GM21367 (cell line): ENCODE data around the gene C3orf62.
"Not testable (repeated sequence)": the region's sequence is repeated elsewhere in the genome, so short reads cannot be mapped to it uniquely, and the experiment has no call there.

Experiments used
- ATAC-seq: cut with Tn5 transposase; IDR thresholded peaks from one replicate; pipeline ENCODE4 v1.9.1; 2021; ENCODE audit not compliant: unreplicated experiment

C3orf62 gene

DNA sequence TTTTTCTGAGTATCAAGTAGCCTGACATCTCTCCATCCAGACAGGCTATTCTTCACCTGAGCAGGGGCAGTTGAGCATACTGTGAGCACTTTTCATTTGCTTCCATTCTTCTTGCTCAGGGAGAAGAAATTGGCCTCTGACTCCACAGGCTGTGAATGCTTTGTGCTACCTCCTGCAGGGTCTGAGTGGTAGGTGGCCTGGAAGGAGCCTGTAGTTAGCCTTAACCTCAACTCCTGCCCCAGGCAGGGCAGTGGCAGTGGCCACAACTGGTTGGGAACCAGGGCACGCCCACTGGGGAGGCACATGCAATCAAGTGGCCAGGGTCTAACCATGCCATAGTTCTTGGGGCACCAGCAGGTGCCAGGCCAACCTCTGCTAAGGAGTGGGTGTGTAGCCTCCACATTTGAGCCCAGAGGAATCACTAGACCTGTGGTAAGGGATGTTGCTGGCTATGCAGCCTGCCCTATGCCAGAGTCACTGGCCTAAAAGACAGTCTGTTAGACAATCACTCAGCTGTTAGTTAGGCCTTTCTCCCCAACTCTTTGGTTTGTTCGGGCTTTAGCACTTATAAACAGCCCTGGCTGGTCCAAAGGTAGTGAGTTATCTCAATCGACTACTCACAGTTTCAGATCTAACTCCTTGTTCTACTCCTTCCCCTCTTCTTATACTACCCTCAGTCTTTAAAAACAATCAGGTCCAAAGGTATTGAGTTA is 7.4 kb downstream of the C3orf62 start:
- no peak for ATAC-seq

DNA sequence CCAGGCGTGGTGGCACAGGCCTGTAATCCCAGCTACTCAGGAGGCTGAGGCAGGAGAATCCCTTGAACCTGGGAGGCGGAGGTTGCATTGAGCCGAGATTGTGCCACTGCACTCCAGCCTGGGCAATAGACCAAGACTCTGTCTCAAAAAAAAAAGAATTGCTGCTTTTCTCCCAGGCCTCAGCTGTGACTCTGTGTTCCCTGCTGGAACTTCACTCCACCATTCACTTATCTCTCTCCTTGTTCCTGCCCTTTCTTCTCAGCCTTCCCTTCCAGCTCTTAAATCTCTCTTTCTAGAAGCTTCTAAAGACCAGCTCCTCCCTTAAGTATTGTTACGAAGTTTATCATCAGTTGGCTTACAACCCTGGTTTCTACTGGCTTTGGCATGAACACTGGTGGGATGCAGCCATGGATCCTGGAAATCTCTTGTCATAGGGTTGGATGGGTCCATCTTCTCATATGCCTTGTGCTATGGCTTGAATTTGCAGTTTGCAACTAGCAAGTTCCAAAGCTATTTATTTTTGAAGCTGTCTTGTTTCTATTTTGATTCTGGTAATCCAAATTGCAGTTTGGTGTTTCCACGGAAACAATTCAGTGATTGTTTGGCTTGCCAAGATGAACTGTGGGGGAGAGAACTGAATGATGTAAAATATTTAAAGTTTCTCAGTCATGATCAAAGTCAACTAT is 10.5 kb downstream of the C3orf62 start:
- ATAC-seq, result no peak

DNA sequence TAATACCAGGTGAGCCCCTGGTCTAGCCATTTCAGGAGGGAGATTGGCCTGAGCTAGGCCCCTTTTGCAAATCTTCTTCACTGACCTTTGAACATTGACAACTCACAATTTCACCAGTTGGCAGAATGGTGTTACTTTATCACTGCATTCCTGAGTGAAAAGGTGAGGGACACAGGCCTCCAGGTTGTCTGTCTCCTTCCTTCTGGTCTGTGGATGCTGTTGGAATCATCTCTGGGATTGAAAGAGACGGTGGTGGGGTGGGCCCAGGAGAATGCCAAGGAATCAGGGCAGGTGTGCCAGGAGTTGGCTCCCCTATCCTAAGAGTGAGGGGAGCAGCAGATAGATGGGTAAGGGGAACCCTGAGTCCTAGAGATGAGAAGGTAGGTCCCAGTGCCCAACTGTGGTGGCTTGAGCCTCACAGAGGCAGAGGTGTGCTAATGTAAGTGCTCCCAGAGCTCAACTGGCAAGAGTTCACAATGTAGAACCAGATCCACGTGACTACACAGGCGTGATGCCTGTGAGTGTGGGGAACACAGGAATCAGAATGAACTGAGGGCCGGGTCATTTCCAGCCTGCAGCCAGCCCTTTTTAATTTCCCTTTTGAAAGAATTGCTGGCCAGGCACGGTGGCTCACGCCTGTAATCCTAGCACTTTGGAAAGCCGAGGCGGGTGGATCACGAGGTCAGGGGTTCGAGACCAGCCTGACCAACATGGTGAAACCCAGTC is 11.2 kb downstream of the C3orf62 start:
- no peak for ATAC-seq

DNA sequence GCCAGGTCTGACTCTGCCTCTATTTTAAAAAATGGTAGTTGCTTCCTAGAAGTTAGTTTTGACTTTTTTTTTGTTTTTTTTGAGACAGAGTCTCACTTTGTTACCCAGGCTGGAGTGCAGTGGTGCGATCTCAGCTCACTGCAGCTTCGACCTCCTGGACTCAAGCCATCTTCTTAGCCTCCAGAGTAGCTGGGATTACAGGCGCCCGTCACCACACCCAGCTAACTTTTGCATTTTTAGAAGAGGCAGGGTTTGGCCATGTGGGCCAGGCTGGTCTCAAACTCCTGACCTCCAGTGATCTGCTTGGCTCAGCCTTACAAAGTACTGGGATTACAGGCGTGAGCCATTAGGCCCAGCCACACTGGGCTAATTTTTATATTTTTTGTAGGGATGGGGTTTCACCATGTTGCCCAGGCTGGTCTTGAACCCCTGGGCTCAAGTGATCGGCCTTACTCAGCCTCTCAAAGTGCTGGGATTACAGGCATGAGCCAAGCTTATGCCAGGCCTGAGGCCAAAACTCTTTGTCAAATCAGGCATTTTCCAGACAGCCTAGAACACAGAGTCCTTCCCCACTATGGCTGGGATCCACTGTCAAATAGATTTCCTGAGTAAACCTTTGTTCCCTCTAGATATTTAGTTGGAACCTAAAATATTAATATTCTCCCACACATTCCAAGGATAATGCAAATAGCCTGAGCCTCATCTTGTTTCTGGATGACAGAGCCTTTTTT is 13.7 kb downstream of the C3orf62 start:
- no peak for ATAC-seq

DNA sequence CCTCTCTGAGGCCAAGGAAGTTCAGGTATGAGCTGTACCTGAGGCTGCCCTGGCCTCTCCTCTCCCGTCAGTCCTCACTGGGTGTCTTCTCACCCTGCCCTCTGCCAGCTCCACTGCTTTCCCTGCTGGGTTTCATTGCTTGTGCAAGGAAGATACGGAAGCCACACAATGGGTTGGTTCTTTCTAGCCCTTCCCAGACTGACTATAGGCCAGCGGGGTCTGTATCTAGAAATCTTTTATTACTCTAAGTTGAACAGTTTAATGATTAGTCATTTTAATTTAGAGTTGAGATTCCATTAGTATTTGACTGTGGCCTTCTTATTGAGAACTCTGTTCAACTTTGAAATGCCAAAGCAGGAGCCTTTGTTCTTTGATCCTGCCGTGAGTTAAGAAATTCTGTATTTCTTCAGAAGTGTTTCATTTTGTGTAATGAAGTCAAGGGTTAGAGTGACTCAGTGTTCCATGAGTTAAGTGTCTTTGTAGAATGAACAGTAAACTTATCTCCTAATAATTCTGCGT is 16.2 kb downstream of the C3orf62 start:
- no peak for ATAC-seq

DNA sequence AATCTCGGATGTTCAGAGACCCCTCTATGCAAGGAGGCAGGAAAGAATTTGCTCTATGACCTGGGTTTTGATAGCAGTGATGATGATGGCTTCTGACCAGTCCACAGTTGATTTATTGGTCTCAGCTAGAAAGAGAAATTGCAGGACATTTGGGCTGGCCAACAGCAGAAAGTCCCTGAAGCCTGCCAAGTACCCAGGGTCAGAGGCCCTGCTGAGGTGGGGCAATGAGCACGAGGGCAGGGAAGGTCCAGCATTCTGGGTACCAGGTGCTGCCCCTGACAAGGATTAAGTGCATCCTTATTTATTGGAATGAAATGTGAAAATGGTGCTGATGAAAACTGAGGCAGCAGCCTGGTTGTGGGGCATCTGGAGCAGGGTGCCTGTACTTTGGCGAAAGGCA is 19.8 kb downstream of the C3orf62 start:
- no peak for ATAC-seq

DNA sequence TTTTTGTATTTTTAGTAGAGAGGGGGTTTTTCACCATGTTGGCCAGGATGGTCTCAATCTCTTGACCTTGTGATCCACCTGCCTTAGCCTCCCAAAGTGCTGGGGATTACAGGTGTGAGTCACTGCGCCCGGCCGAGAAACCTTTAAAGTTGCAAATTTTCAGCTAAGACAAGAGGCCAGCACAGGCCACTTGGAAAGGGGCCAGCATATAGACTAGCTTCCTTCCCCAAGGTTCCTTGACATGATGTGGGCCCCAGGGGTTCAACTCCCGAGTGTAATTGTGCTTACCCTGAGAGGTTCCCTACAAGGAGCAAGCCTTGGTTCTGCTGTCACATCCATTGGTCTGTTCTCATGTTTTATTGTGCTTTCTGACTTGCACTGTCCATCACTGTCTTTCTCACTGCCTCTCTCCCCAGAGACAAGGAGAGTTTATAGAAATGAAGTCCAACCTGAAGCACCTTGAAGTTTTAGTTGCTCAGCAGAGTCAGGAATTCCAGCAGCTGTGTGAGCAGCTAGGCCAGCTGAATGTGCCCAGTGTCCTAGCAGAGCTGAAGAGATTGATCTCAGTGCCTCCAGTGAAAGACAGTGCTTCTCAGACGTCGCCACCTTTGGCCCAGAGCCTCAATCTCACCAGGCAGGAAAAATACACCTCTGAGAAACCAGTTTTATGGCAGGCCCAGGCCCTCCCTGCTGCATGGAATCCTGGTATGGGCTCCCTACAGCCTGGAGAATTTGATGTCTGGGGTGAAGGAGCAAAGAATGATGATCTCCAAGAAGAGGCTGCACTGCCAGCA is 21.1 kb downstream of the C3orf62 start:
- ATAC-seq, result no peak

DNA sequence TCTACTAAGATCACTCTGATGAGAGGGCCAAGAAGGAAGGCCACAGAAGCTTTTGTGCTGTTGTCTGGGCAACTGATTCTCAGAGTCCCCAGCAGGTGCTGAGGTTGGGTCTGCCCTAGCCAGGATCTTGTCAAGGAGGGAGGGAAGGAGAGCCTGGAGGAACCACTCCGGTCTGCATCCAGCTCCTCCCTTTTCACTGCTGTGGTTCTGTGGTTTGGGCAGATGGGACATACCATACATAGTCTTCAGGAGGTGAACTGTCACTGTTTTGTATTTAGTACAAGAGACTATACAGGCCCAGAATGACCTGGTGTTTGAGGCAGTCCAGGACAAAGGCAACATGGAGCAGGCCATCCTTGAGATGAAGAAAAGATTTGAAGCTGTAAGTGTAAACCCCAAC is 21.9 kb downstream of the C3orf62 start:
- ATAC-seq, result no peak

DNA sequence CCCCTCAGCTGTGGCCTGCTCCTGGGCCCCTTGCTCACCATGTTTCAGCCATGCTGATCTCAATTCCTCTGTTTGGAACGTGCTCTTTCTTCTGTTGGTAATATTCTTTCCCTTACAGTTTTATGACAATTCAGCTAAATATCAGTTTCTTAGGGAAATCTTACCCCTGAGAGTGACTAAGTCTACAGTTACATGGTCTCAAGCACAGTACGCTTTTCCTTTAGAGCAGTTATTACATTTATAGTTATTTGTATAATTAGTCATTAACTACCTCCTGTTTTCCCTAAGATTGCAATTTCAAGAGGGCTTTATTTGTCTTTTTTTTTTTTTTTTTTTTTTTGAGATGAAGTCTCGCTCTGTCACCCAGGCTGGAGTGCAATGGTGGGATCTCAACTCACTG is 23.5 kb downstream of the C3orf62 start:
- ATAC-seq, result no peak

DNA sequence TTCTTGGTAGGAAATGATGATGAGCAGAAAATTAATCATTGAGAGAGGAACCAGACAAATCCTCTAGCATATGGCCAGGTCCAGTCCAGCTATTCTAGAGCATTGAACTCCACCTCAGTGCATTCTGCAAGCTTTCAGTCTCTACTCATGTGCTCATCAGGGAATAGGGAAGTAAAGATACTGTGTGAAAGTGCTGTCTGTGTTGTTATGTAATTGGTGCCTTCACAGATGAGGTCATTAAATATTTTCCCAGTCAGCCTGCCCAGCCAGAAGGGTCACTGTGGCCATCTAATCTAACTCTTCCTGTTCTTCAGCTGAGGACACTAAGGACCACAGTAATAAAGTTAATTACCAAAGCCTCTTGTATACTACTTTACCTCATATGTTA is 28.2 kb downstream of the C3orf62 start:
- no peak for ATAC-seq

DNA sequence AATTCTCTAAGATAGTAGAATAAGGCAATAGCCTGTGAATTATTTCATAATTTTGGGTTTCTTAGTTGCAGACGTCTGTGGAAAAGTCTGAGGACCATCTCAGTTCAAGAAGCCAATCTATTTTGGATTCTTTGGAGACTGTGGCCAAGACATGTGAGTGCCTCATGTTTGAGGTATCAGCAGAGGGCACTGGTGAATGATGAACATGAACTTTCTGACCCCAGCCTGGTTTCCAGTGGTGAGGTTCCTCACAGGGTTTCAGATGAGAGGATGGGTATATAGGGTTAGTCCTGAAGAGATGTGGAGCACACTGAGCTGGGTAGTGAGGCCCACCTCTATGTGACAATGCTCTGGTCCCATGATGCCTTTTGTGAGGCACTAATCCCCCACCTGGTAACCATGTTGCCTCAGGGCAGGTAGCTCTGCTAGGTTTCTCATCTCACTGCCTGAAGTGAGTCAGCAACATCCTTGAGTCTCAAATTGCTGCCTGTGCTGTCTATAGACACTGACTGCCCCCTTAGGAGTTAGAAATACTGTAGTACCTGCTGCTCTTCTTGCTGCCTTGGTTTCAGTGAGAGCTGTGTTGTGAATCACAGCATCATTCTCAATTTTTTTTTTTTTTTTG is 32.3 kb downstream of the C3orf62 start:
- no peak for ATAC-seq

DNA sequence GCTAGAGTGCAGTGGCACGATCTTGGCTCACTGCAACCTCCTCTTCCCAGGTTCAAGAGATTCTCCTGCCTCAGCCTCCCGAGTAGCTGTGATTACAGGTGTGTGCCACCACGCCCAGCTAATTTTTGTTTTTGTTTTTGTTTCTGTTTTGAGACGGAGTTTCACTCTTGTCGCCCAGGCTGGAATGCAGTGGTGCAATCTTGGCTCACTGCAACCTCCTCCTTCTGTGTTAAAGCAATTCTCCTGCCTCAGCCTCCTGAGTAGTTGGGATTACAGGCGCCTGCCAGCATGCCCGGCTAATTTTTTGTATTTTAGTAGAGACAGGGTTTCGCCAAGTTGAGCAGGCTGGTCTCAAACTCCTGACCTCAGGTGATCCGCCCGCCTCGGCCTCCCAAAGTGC is 36.9 kb downstream of the C3orf62 start:
- ATAC-seq, result not testable (repeated sequence)

DNA sequence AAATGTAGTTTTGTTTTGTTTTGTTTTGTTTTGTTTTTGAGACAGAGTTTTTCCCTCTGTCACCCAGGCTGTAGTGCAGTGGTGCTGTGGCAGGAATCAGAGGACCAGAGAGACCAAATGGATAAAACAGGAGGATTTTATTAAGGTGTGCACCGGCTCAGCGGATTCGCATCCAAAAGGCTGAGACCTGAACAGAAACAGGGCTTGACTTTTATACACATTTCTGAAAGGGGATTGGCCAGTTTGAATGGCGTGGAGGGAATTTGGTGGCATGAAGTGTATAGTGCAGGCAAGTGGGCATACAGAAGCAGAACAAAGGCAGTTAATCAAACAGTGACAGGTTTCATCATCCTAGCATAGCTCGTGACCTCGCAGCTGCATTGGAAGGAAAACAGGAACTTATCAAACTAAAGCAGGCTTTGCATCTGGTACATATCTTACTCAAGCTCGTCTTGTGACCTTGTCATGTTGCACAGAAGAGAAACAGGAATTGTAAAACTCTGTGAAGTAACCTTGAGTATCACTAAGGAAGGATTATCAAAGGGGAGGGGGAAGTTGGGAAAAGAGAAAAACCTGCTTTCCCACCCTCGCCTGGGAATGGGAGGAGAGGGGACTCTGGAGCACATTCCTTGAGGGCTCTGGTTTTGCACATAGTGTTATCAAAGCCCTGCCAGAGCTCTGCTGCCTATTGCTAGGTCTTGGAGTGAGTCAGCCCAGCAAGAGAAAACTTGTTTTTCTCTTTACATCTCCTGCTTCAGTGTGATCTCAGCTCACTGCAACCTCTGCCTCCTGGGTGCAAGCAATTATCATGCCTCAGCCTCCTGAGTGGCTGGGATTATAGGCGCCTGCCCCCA is 38.5 kb downstream of the C3orf62 start:
- ATAC-seq, result no peak

DNA sequence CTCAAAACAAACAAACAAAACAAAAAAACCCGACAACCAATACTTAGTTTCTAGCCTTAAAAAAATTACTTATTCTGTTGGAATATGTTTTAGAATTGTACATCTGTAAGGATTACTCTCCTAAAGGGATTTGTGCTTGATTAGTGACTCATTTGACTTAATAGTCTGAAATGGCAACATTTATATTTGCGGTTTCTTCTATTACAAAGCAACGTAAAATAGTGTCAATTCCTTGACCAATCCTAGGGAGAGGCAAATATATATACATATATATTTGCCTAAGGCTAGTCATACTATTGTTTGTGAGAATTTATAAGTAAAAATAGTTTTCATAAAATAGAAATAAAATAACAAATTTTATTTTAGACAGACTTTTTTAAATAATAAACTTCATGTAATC is 39.7 kb downstream of the C3orf62 start:
- no peak for ATAC-seq

DNA sequence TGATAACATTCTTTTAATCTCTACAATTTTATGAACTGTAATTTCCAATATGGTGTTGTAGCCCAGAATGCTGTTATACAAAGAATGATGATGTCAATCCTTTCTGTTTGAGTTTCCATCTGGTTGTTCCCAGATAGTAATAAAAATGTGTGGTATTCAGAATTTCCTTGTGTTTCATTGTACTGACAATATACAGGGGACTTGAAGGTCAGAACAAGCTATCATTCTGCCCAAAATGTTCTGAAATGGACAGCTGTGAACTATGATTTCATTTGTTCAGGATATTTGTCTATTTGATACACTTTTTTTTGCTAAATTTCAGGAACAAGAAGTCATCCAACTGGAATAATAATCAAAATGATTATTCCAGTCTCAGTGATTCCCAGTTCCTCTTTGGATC is 40.8 kb downstream of the C3orf62 start:
- no peak for ATAC-seq

DNA sequence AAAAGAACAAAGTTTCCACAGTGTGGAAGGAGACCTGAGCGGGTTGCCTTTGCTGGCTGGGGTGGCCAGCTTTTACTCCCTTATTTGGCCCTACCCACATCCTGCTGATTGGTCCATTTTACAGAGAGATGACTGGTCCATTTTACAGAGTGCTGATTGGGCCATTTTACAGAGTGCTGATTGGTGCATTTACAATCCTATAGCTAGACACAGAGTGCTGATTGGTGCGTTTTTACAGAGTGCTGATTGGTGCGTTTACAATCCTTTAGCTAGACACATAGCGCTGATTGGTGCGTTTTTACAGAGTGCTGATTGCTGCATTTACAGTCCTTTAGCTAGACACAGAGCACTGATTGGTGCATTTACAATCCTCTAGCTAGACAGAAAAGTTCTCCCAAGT is 48.2 kb downstream of the C3orf62 start:
- ATAC-seq, result not testable (repeated sequence)

DNA sequence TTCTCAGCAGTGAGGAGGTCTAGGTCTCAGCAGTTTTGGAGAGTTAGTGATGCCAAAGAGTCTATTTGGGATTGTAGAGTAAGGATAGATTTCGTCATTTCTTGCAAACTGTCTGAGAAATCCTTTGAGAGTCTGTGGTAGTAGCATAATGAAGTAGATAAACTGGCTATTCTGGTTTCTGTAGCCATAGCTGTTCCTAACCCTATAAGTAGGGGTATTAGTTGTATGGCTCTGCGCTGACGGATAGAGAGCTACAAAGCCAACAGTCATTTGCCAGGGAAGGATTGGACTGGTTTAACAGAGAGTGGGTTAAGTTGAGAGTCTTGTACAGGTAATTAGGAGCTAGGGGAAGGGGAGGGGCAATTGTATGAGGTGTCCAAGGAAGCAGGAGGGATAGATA is 55.0 kb downstream of the C3orf62 start:
- no peak for ATAC-seq

DNA sequence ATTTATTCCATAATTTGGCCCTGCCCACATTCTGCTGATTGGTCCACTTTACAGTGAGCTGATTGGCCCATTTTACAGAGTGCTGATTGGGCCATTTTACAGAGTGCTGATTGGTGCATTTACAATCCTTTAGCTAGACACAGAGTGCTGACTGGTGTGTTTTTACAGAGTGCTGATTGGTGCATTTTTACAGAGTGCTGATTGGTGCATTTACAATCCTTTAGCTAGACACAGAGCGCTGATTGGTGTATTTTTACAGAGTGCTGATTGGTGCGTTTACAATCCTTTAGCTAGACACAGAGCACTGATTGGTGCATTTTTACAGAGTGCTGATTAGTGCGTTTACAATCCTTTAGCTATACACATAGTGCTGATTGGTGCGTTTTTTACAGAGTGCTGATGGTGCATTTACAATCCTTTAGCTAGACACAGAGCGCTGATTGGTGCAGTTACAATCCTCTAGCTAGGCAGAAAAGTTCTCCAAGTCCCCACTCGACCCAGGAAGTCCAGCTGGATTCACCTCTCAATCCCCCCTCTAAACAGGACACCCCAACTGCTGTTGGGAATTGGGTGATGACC is 56.0 kb downstream of the C3orf62 start:
- ATAC-seq, result not testable (repeated sequence)

DNA sequence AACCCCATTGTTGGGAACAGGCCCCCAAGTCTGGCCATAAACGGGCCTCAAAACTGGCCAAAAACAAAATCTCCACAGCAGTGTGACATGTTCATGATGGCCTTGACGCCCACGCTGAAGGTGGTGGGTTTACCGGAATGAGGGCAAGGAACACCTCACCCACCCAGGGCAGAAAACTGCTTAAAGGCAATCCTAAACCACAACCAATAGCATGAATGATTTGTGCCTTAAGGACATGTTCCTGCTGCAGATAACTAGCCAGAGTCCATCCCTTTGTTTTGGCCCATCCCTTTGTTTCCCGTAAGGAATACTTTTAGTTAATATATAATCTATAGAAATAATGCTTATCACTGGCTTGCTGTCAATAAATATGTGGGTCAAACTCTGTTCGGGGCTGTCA is 57.9 kb downstream of the C3orf62 start:
- ATAC-seq, result no peak
